Spinal cord (tissue), 10 donors: ENCODE results near the gene CD52. TPM values are rescaled to one million over a fixed set of nuclear protein-coding genes. Genes with fewer than 3 reads are reported as not detected.

Experiments used
- DNase-seq, 6 donors: peaks; one replicate each; pipeline versions ENCODE4 v3.0.0 to v3.0.0-alpha.2; 2013 to 2015; ENCODE audit warnings: low spot score in 6 of 6, low read depth in 4 of 6
- H3K27ac ChIP-seq: one replicate; pipeline ENCODE4 v1.5.1; 2013; ENCODE audit warnings: low read depth, low read length, control low read depth
- H3K27me3 ChIP-seq: one replicate; pipeline ENCODE4 v1.6.1; 2013; ENCODE audit warnings: low read length; ENCODE audit not compliant: control insufficient read depth, insufficient read depth
- H3K36me3 ChIP-seq: one replicate; pipeline ENCODE4 v1.6.1; 2013; ENCODE audit warnings: low read length; ENCODE audit not compliant: control insufficient read depth, insufficient read depth
- H3K4me1 ChIP-seq: one replicate; pipeline ENCODE4 v1.6.1; 2013; ENCODE audit warnings: low read length; ENCODE audit not compliant: control insufficient read depth, insufficient read depth
- H3K4me3 ChIP-seq: one replicate; pipeline ENCODE4 v1.5.1; 2013; ENCODE audit warnings: low read depth, low read length, control low read depth
- H3K9me3 ChIP-seq: one replicate; pipeline ENCODE4 v1.6.1; 2013; ENCODE audit warnings: low read length; ENCODE audit not compliant: control insufficient read depth, insufficient read depth
- WGBS: methylation state at CpG from one replicate; pipeline ENCODE4 v1.1.5; 2013; ENCODE audit warnings: missing lambda C conversion rate; ENCODE audit not compliant: insufficient coverage; 5-methylcytosine and 5-hydroxymethylcytosine counted together
- polyA plus RNA-seq, 2 donors: library from polyadenylated mRNA; unstranded; fragments of 120-200 nt; gene quantifications; one replicate each; pipeline ENCODE4 v1.2.1, GENCODE V29; 2013; ENCODE audit not compliant: insufficient read length in 2 of 2
- total RNA-seq, 2 donors: library from RNA; depleted of rRNA in 1 of 2; stranded (reverse); fragments of 120-200 nt in 1 of 2; fragments of >200 nt in 1 of 2; gene quantifications; one replicate each; pipeline versions ENCODE4 v1.2.3 to v1.2.4, GENCODE V29; 2013 to 2014
- donor health status: healthy.

CD52 gene
- total and polyA plus RNA-seq, 4 donors: 0.57 to 1.4 (median 1.2) TPM

- no peak for DNase-seq
- peaks cover 15% of the 10 kb centered on the region for H3K27me3 ChIP-seq
- no peaks in the 10 kb centered on the region for H3K9me3 ChIP-seq
- no peaks in the 10 kb centered on the region for H3K4me1 ChIP-seq
- WGBS: 57% methylated on average over 1 of the region's 4 CpGs
- no peak overlapping the region for H3K4me3 ChIP-seq
- H3K27ac ChIP-seq: no peak overlapping the region
- H3K36me3 ChIP-seq: peaks cover 5% of the 10 kb centered on the region
These were observed 35.6 kb downstream of the CD52 start for GRCh38 chr1:26353210-26353859.

- DNase-seq: no peak
- no peak within 1 kb of the TSS for H3K27ac ChIP-seq
- 83% methylated on average over 21 of the region's 21 CpGs for WGBS
- H3K4me3 ChIP-seq: no peak within 1 kb of the TSS
- H3K4me1 ChIP-seq: no peaks in the 10 kb centered on the region
- H3K27me3 ChIP-seq: peaks cover 23% of the 10 kb centered on the region
- no peaks in the 10 kb centered on the region for H3K9me3 ChIP-seq
- peaks cover 5% of the 10 kb centered on the region for H3K36me3 ChIP-seq
These were observed 36.4 kb downstream of the CD52 start, which contains the start of gene CRYBG2 for GRCh38 chr1:26353976-26354820. CRYBG2 (minus strand) TSS chr1:26354130; CDS start chr1:26346657, 7,473 bp downstream.

DNA sequence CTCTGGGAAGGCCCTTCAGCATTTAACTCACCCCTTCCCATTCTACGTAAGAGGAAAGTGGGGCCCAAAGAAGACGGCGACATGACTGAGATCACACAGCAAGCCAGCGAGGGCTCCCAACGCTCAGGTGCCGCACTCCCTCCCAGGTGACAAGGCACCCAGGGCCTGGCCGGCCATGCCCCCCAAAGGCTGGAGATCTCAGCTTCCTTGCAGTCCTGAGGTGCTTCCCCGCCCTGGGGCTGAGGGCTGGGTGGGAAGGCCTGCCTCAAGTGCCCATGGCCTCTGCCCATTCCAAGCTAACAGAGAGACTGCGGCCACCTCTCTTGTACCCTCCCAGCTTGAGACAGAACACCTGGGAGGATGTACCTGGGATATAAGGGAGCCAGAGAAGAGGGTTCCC, 37.2 kb downstream of the CD52 start:
- H3K27ac ChIP-seq: no peak overlapping the region
- WGBS: 84% methylated on average over 9 of the region's 9 CpGs
- no peak overlapping the region for H3K4me3 ChIP-seq
- peaks cover 5% of the 10 kb centered on the region for H3K4me1 ChIP-seq
- no peaks in the 10 kb centered on the region for H3K9me3 ChIP-seq
- peaks cover 5% of the 10 kb centered on the region for H3K36me3 ChIP-seq
- DNase-seq: no peak
- peaks cover 29% of the 10 kb centered on the region for H3K27me3 ChIP-seq

GRCh38 chr1:26356106-26356505, 38.3 kb downstream of the CD52 start:
- H3K9me3 ChIP-seq: no peaks in the 10 kb centered on the region
- no peak overlapping the region for H3K27ac ChIP-seq
- H3K36me3 ChIP-seq: peaks cover 5% of the 10 kb centered on the region
- H3K27me3 ChIP-seq: peaks cover 41% of the 10 kb centered on the region
- H3K4me3 ChIP-seq: no peak overlapping the region
- DNase-seq: no peak
- H3K4me1 ChIP-seq: peaks cover 17% of the 10 kb centered on the region
- 80% methylated on average over 3 of the region's 5 CpGs for WGBS

- Histone ChIP-seq H3K4me1 (peaks cover 18% of the 10 kb centered on the region), H3K4me3 (no peak overlapping the region), H3K36me3 (peaks cover 5% of the 10 kb centered on the region), H3K27ac (no peak overlapping the region), H3K27me3 (peaks cover 45% of the 10 kb centered on the region), H3K9me3 (no peaks in the 10 kb centered on the region)
- no peak for DNase-seq
- WGBS: 82% methylated on average over 6 of the region's 10 CpGs
These were observed 39.4 kb downstream of the CD52 start for GRCh38 chr1:26357121-26357602.

GRCh38 chr1:26358411-26359384, 40.9 kb downstream of the CD52 start:
- Histone ChIP-seq H3K4me1 (peaks cover 18% of the 10 kb centered on the region), H3K27ac (no peak overlapping the region), H3K4me3 (no peak overlapping the region), H3K9me3 (no peaks in the 10 kb centered on the region), H3K27me3 (peaks cover 54% of the 10 kb centered on the region), H3K36me3 (peaks cover 5% of the 10 kb centered on the region)
- DNase-seq: no peak
- WGBS: 58% methylated on average over 9 of the region's 15 CpGs

- peaks cover 59% of the 10 kb centered on the region for H3K27me3 ChIP-seq
- 2% methylated on average over 67 of the region's 67 CpGs for WGBS
- H3K36me3 ChIP-seq: no peaks in the 10 kb centered on the region
- DNase-seq: peak in 2 of 6 donors; percentile 29 to 30
- no peaks in the 10 kb centered on the region for H3K9me3 ChIP-seq
- peaks cover 25% of the 10 kb centered on the region for H3K4me1 ChIP-seq
- no peak overlapping the region for H3K27ac ChIP-seq
- H3K4me3 ChIP-seq: peak overlapping the region; percentile 9
These were observed 42.4 kb downstream of the CD52 start for GRCh38 chr1:26359981-26360806.

DNA sequence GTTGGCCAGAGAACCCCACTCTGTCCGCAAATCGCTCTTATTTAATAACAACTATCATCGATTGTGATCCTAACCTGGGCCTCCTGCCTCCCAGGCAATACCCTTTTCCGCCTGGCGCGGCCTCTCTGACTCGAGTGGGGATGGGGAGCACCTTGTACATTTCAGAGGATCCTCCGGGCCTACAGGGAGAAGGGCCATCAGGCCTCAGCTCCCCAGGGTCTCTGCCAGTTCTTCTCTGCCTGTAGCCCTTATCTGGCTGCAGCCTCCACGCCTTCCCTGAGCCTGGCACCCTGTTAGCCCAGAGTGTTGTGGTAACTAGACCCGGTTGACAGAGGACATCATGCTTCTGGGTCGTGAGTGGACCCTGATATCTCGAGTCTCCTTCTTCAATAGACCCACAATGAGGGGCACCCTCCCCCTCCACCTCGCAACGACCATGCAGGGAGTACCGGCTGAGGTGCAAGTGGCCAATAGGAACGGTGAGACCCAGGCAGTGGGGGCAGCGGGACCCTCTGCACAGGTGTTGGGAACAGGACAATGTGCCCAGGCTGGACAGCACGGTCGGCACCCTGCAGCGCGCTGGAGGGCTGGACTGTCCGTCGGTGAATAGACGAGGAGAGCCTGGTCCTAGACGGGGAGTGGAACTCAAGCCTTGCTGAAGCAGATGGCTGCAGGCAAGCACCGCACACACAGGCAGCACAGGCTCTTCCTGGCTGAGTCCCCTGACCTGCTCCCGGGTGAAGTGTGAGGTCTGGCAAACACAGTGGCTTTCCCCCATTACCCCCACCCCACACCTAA, 43.2 kb downstream of the CD52 start:
- Histone ChIP-seq H3K27ac (no peak overlapping the region), H3K36me3 (no peaks in the 10 kb centered on the region), H3K4me1 (peaks cover 27% of the 10 kb centered on the region), H3K4me3 (no peak overlapping the region), H3K27me3 (peaks cover 59% of the 10 kb centered on the region), H3K9me3 (no peaks in the 10 kb centered on the region)
- DNase-seq: no peak
- WGBS: 55% methylated on average over 24 of the region's 27 CpGs
